Activated naive CD4-positive, alpha-beta T cell treated with anti-CD3 and anti-CD28 coated beads for 36 hours (primary cell): ENCODE measurements around the gene NPM1. TPM values are rescaled to one million over a fixed set of nuclear protein-coding genes. Genes with fewer than 3 reads are reported as not detected.

Experiments used
- CTCF ChIA-PET: fragments of 350-600 bp; sonication (Branson Sonifier 250); formaldehyde crosslinking; loops from one replicate; lab custom pipeline; 2021; ENCODE audit warnings: antibody characterized with exemption; lab: Charles Lee
- DNase-seq: peaks from one replicate; pipeline ENCODE4 v3.0.0-alpha.2; 2020
- H3K27ac Mint-ChIP-seq: one replicate; pipeline ENCODE4 v1.8.0; 2021; ENCODE audit warnings: mild to moderate bottlenecking, mixed read lengths
- H3K27me3 Mint-ChIP-seq: one replicate; pipeline ENCODE4 v1.8.0; 2021; ENCODE audit warnings: low read depth, mixed read lengths
- H3K36me3 Mint-ChIP-seq: one replicate; pipeline ENCODE4 v1.8.0; 2021; ENCODE audit warnings: low read depth, mixed read lengths
- H3K4me1 Mint-ChIP-seq: one replicate; pipeline ENCODE4 v1.8.0; 2021; ENCODE audit warnings: low read depth, mixed read lengths
- H3K4me3 Mint-ChIP-seq: one replicate; pipeline ENCODE4 v1.8.0; 2021; ENCODE audit warnings: mild to moderate bottlenecking, moderate library complexity, mixed read lengths
- H3K9me3 Mint-ChIP-seq: one replicate; pipeline ENCODE4 v1.8.0; 2021; ENCODE audit warnings: mixed read lengths
- intact Hi-C: fragments of 100-400 bp; cut with micrococcal nuclease; formaldehyde crosslinking; loops from one replicate; pipeline ENCODE4 v1.15.1; 2023
- total RNA-seq, 2 experiments: library from RNA; stranded (reverse); gene quantifications; one replicate each; pipeline ENCODE4 v1.2.3, GENCODE V29; 2021

The NPM1 gene
- total RNA-seq, 2 experiments from 2014 or later, result 3,194 to 3,467 TPM

GRCh38 chr5:171433982-171434676 lies 46.5 kb downstream of the NPM1 start:
- CTCF ChIA-PET, result interaction anchor here (0.6 to 1.7 kb wide), 2 partner anchors 16 to 91 kb away, joined by 6 to 8 read pairs; no protein-coding TSS in a partner anchor
- intact Hi-C loops, result no loop called here
- H3K9me3 Mint-ChIP-seq, result no peaks in the 10 kb centered on the region
- no peak overlapping the region for H3K4me3 Mint-ChIP-seq
- H3K36me3 Mint-ChIP-seq, result no peaks in the 10 kb centered on the region
- no peak overlapping the region for H3K27ac Mint-ChIP-seq
- no peaks in the 10 kb centered on the region for H3K27me3 Mint-ChIP-seq
- no peak for DNase-seq
- no peaks in the 10 kb centered on the region for H3K4me1 Mint-ChIP-seq

- Mint-ChIP-seq H3K9me3 (no peaks in the 10 kb centered on the region), H3K4me1 (no peaks in the 10 kb centered on the region), H3K27me3 (no peaks in the 10 kb centered on the region), H3K36me3 (no peaks in the 10 kb centered on the region), H3K4me3 (no peak overlapping the region), H3K27ac (no peak overlapping the region)
- intact Hi-C loops, result no loop called here
- no peak for DNase-seq
- CTCF ChIA-PET, result interaction anchor here (0.6 to 1.7 kb wide), 2 partner anchors 16 to 92 kb away, joined by 6 to 8 read pairs; no protein-coding TSS in a partner anchor
Observed at GRCh38 chr5:171434874-171435273, 47.2 kb downstream of the NPM1 start.

- no peaks in the 10 kb centered on the region for H3K36me3 Mint-ChIP-seq
- DNase-seq, result no peak
- intact Hi-C loops, result no loop called here
Observed at GRCh38 chr5:171435908-171436307, 48.3 kb downstream of the NPM1 start.

GRCh38 chr5:171436804-171437285 lies 49.2 kb downstream of the NPM1 start:
- no peaks in the 10 kb centered on the region for H3K4me1 Mint-ChIP-seq
- DNase-seq, result no peak
- no peaks in the 10 kb centered on the region for H3K27me3 Mint-ChIP-seq
- H3K36me3 Mint-ChIP-seq, result no peaks in the 10 kb centered on the region
- no peaks in the 10 kb centered on the region for H3K9me3 Mint-ChIP-seq
- intact Hi-C loops, result no loop called here
- no peak overlapping the region for H3K4me3 Mint-ChIP-seq
- CTCF ChIA-PET, result no interaction called here
- no peak overlapping the region for H3K27ac Mint-ChIP-seq

More at GRCh38 chr5:171435908-171436307, 48.3 kb downstream of the NPM1 start:
- H3K4me1 Mint-ChIP-seq, result no peaks in the 10 kb centered on the region
- no peaks in the 10 kb centered on the region for H3K9me3 Mint-ChIP-seq
- CTCF ChIA-PET, result no interaction called here
- no peak overlapping the region for H3K4me3 Mint-ChIP-seq
- H3K27me3 Mint-ChIP-seq, result no peaks in the 10 kb centered on the region
- H3K27ac Mint-ChIP-seq, result no peak overlapping the region

- no peaks in the 10 kb centered on the region for H3K9me3 Mint-ChIP-seq
- intact Hi-C loops, result no loop called here
- H3K36me3 Mint-ChIP-seq, result no peaks in the 10 kb centered on the region
- no peak for DNase-seq
- H3K27ac Mint-ChIP-seq, result no peak overlapping the region
- no peaks in the 10 kb centered on the region for H3K4me1 Mint-ChIP-seq
- H3K4me3 Mint-ChIP-seq, result no peak overlapping the region
- CTCF ChIA-PET, result no interaction called here
- H3K27me3 Mint-ChIP-seq, result no peaks in the 10 kb centered on the region
Observed at GRCh38 chr5:171437286-171437821, 49.7 kb downstream of the NPM1 start.

- CTCF ChIA-PET, result no interaction called here
Observed at GRCh38 chr5:171438738-171439137, 51.1 kb downstream of the NPM1 start.

GRCh38 chr5:171441246-171441791 lies 53.7 kb downstream of the NPM1 start:
- Mint-ChIP-seq H3K36me3 (no peaks in the 10 kb centered on the region), H3K4me1 (no peaks in the 10 kb centered on the region), H3K27me3 (no peaks in the 10 kb centered on the region), H3K27ac (no peak overlapping the region), H3K4me3 (no peak overlapping the region), H3K9me3 (no peaks in the 10 kb centered on the region)
- no peak for DNase-seq
- intact Hi-C loops, result no loop called here
- CTCF ChIA-PET, result interaction anchor here (0.5 kb wide), 1 partner anchor 1009 kb away, joined by 3 read pairs; no protein-coding TSS in a partner anchor

More at GRCh38 chr5:171438738-171439137, 51.1 kb downstream of the NPM1 start:
- Mint-ChIP-seq H3K4me1 (no peaks in the 10 kb centered on the region), H3K36me3 (no peaks in the 10 kb centered on the region), H3K27me3 (no peaks in the 10 kb centered on the region), H3K27ac (no peak overlapping the region), H3K4me3 (no peak overlapping the region), H3K9me3 (no peaks in the 10 kb centered on the region)
- no peak for DNase-seq
- intact Hi-C loops, result no loop called here

- Mint-ChIP-seq H3K27me3 (no peaks in the 10 kb centered on the region), H3K4me3 (no peak overlapping the region), H3K4me1 (no peaks in the 10 kb centered on the region), H3K36me3 (no peaks in the 10 kb centered on the region), H3K27ac (no peak overlapping the region), H3K9me3 (no peaks in the 10 kb centered on the region)
- intact Hi-C loops, result no loop called here
- no peak for DNase-seq
- CTCF ChIA-PET, result interaction anchor here (0.6 kb wide), 1 partner anchor 121 kb away, joined by 3 read pairs; no protein-coding TSS in a partner anchor
Observed at GRCh38 chr5:171442287-171443042, 54.8 kb downstream of the NPM1 start.

GRCh38 chr5:171444582-171444981 lies 56.9 kb downstream of the NPM1 start:
- no peak overlapping the region for H3K27ac Mint-ChIP-seq
- intact Hi-C loops, result no loop called here
- DNase-seq, result no peak
- H3K9me3 Mint-ChIP-seq, result no peaks in the 10 kb centered on the region
- CTCF ChIA-PET, result no interaction called here
- H3K4me3 Mint-ChIP-seq, result no peak overlapping the region
- no peaks in the 10 kb centered on the region for H3K4me1 Mint-ChIP-seq
- H3K27me3 Mint-ChIP-seq, result peaks cover 6% of the 10 kb centered on the region
- no peaks in the 10 kb centered on the region for H3K36me3 Mint-ChIP-seq

- H3K4me1 Mint-ChIP-seq, result no peaks in the 10 kb centered on the region
- H3K36me3 Mint-ChIP-seq, result no peaks in the 10 kb centered on the region
- CTCF ChIA-PET, result no interaction called here
- no peak for DNase-seq
- H3K9me3 Mint-ChIP-seq, result no peaks in the 10 kb centered on the region
- H3K4me3 Mint-ChIP-seq, result no peak overlapping the region
- peaks cover 13% of the 10 kb centered on the region for H3K27me3 Mint-ChIP-seq
- H3K27ac Mint-ChIP-seq, result no peak overlapping the region
- intact Hi-C loops, result no loop called here
Observed at GRCh38 chr5:171445644-171446516, 58.2 kb downstream of the NPM1 start.

- no peak for DNase-seq
- Mint-ChIP-seq H3K27ac (no peak overlapping the region), H3K4me3 (no peak overlapping the region), H3K27me3 (peaks cover 21% of the 10 kb centered on the region), H3K4me1 (peaks cover 6% of the 10 kb centered on the region), H3K36me3 (no peaks in the 10 kb centered on the region), H3K9me3 (no peaks in the 10 kb centered on the region)
- CTCF ChIA-PET, result no interaction called here
- intact Hi-C loops, result no loop called here
Observed at GRCh38 chr5:171447226-171447625, 59.6 kb downstream of the NPM1 start.
